Activated T-cell treated with anti-CD3 and anti-CD28 coated beads, Interleukin-2, amount 50 U/mL, for 24 hours (primary cell): Measurements from ENCODE around the gene MYBPC3.
A peak's percentile ranks its signal among the peaks of the same experiment; 100 is the strongest.

ENCODE experiments used
- DNase-seq: peaks from one replicate; pipeline ENCODE4 v3.0.0-alpha.2; 2020
- H3K27ac Mint-ChIP-seq: 2 replicates; pipeline ENCODE4 v1.8.0; 2020; ENCODE audit warnings: mild to moderate bottlenecking, mixed read lengths
- H3K27me3 Mint-ChIP-seq: 2 replicates; pipeline ENCODE4 v1.8.0; 2020; ENCODE audit warnings: mixed read lengths
- H3K36me3 Mint-ChIP-seq: 2 replicates; pipeline ENCODE4 v1.8.0; 2020; ENCODE audit warnings: low read depth, mixed read lengths
- H3K4me1 Mint-ChIP-seq: 2 replicates; pipeline ENCODE4 v1.8.0; 2020; ENCODE audit warnings: low read depth, mixed read lengths
- H3K4me3 Mint-ChIP-seq: 2 replicates; pipeline ENCODE4 v1.8.0; 2020; ENCODE audit warnings: mild to moderate bottlenecking, moderate library complexity, mixed read lengths
- H3K9me3 Mint-ChIP-seq: 2 replicates; pipeline ENCODE4 v1.8.0; 2020; ENCODE audit warnings: mixed read lengths

Gene MYBPC3

DNA sequence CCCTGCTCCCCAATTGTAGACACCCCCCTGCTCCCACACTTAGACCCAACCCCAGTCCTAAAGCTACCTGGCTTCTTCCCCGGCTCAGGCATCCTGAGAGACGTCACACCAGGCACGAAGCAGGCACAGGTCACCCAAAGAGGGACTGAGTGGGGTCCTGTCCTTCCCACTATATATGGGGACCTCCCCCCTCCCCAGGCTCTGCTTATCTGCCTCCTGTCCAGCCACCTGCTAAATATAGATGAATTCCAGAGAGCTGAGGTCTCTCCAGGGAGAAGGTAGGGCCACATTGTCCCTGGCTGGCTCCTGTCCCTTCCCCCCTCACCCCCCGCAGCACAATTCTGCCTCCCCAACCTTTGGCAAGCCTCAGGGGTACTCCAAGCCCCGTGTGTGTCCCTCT lies at the start of gene MYBPC3:
TSS of gene MYBPC3 (minus strand) at position 147 of the 400 bp plus-strand sequence. CDS start at position 92, 55 bp downstream.
- Mint-ChIP-seq H3K36me3 (no peaks in the 10 kb centered on the region), H3K4me1 (no peaks in the 10 kb centered on the region), H3K27me3 (no peaks in the 10 kb centered on the region), H3K9me3 (no peaks in the 10 kb centered on the region), H3K4me3 (no peak within 1 kb of the TSS), H3K27ac (no peak within 1 kb of the TSS)
- DNase-seq: no peak

DNA sequence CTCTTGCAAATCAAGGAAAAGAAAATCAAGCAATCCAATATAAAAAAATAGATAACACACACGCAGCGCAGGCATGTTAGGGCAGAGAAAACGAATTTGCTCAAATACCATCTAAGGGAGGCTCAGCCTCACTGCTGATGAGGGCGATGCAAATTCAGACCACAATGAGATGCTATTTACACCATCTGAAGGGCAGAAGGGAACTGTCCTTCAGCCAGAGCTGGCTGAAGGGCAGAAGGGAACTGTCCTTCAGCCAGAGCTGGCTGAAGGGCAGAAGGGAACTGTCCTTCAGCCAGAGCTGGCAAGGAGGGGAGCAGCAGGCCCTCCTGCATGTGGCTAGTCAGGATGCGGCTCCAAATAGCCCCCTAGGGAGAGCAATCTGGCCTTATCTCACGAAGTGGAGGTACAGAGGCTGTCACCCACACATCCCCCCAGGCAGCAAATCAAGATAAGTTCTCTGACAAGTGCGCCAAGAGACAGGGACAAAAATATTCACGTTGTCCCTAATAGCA lies 48.3 kb upstream of the MYBPC3 start:
- H3K27ac Mint-ChIP-seq: peak overlapping the region; percentile 75
- no peaks in the 10 kb centered on the region for H3K9me3 Mint-ChIP-seq
- peak overlapping the region; percentile 54 for H3K4me3 Mint-ChIP-seq
- H3K27me3 Mint-ChIP-seq: no peaks in the 10 kb centered on the region
- peak; percentile 29 for DNase-seq
- no peaks in the 10 kb centered on the region for H3K36me3 Mint-ChIP-seq
- H3K4me1 Mint-ChIP-seq: peaks cover 12% of the 10 kb centered on the region

DNA sequence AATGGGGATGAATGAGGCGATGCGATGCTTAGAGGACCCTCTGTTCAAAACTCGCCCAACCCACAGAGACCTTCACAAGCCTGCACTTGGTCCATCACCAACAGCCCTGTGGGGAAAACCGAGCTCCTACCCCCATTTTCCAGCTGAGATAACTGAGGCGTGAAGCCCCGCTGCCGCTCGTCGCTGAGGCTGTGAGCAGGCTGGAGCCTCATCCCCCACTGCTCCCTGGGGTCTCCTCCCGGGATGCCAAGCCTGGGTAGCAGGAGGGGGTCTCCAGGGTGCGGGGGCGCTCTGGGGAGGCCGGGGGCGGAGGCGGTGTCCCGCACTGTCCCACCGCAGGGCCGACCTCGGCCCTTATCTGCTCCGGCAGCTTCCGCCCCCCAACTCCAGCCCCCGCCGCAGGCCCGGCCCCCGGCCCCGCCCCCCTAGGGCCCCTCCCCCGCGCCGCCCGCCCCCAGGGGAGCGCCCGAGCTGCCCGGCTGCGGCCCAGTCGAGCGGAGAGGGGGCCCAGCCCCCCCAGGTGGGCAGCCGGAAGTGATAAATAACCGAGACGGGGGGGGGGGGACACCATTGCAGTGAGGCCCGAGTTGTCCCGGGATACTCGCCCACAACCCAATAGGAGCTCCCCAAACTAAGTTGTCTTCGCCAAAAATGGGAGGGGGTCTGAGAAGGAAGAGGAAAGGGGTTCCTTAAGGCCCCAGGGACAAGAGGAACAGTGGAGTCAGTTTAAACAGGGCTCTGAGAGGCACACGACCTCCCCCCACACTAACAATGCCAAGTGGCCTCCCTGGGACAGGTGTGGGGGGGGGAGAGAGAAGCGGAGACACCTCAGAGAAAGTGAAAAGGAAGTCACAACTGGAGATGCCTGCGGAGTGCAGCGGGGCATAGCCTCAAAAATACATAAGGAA lies 47.6 kb upstream of the MYBPC3 start:
- Mint-ChIP-seq H3K4me3 (peak overlapping the region; percentile 69), H3K27me3 (no peaks in the 10 kb centered on the region), H3K27ac (peak overlapping the region; percentile 83), H3K36me3 (no peaks in the 10 kb centered on the region), H3K9me3 (no peaks in the 10 kb centered on the region), H3K4me1 (peaks cover 18% of the 10 kb centered on the region)
- DNase-seq: peak; percentile 70

DNA sequence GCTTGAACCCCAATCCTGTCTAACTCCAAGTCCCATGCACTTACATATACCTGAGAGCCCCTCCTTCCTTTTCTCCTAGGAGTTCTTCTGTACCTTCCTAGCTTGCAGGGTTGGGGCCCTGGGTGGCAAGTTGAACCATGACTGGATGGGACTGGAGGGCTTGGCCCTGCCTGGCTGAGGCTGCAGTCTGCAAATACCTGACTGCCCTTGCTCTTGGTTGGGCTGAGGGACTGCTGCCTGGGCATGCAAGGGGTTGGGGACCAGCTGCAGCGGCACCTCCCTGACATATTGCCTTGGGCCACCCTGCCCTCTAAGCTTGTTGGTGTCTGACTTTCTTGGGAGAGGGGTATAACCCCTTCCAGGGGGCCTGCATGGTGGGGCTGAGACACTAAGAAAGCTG lies 46.0 kb upstream of the MYBPC3 start:
- H3K27ac Mint-ChIP-seq: peak overlapping the region; percentile 55
- H3K4me3 Mint-ChIP-seq: no peak overlapping the region
- DNase-seq: no peak
- peaks cover 32% of the 10 kb centered on the region for H3K4me1 Mint-ChIP-seq
- no peaks in the 10 kb centered on the region for H3K36me3 Mint-ChIP-seq
- H3K9me3 Mint-ChIP-seq: no peaks in the 10 kb centered on the region
- no peaks in the 10 kb centered on the region for H3K27me3 Mint-ChIP-seq

DNA sequence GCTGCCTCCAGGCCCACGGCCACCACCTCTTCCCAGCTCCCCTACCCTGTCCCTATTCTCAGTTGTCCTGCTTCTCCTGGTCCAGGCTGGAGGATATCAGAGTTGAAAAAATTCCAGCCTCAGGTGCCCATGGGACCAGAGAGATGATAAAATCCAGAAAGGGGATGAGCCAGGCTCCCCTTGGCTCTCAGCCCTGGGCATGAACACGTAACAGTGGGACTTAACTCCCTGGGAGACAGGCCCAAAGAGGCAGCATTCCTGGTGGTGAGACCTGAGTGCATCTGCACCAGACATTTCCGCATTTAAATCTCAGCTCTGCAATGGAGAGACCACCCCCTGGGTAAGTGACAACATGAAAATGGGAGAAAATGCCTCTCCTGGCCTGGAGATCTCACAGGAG lies 45.5 kb upstream of the MYBPC3 start:
- Mint-ChIP-seq H3K4me3 (no peak overlapping the region), H3K9me3 (no peaks in the 10 kb centered on the region), H3K4me1 (peaks cover 36% of the 10 kb centered on the region), H3K27ac (peak overlapping the region; percentile 55), H3K27me3 (no peaks in the 10 kb centered on the region), H3K36me3 (no peaks in the 10 kb centered on the region)
- DNase-seq: no peak

DNA sequence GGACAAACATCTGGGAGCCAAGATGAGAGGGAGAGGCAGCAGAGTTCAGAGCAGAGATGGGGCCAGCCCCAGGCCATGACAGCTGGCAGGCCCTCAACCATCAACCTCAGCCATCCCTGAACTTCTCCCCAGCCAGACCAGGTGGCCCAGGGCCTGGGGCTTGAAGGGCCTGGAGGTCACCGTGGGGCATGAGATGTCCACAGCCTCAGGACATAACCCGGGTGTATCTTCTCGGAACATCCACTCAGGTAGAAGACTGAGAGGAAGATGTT lies 43.5 kb upstream of the MYBPC3 start:
- Mint-ChIP-seq H3K27ac (peak overlapping the region; percentile 93), H3K27me3 (no peaks in the 10 kb centered on the region), H3K4me1 (peaks cover 37% of the 10 kb centered on the region), H3K4me3 (no peak overlapping the region), H3K36me3 (no peaks in the 10 kb centered on the region), H3K9me3 (no peaks in the 10 kb centered on the region)
- no peak for DNase-seq

DNA sequence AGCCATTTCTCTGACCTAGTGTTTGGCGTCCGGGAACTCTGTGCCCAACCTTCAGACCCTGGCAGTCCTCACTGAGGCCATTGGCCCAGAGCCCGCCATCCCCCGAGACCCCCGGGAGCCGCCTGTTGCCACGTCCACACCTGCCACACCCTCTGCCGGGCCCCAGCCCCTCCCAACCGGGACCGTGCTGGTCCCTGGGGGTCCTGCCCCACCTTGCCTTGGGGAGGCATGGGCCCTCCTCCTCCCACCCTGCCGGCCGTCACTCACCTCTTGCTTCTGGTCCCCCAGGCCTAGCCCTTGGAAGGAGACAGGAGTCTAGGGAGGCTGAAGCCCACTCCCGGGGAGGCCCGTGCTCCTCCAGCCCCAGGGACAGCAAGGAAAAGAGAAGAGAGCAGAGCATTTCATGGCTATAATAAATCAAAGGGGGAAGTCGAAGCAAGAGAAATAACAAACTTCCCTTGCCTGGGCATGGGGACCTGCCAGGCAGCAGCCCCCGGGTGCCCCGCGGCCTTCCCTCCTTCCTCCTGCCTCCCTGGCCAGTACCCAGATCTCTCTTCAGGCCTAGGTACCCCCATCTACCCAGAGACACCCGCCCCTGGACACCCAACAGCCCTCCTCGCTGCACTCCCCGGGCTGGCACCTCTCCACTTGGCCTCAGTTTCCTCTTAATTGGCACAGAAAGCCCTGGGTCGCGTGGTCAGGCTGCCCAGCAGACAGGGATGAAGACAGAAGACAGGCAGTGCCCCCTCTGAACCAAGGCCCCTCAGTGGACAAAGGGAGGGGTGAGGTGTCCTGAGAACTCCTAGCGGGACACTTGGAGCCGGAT lies 42.9 kb upstream of the MYBPC3 start:
- Mint-ChIP-seq H3K27me3 (no peaks in the 10 kb centered on the region), H3K4me1 (peaks cover 38% of the 10 kb centered on the region), H3K4me3 (no peak overlapping the region), H3K36me3 (no peaks in the 10 kb centered on the region), H3K9me3 (no peaks in the 10 kb centered on the region), H3K27ac (peak overlapping the region; percentile 93)
- DNase-seq: peak; percentile 62

DNA sequence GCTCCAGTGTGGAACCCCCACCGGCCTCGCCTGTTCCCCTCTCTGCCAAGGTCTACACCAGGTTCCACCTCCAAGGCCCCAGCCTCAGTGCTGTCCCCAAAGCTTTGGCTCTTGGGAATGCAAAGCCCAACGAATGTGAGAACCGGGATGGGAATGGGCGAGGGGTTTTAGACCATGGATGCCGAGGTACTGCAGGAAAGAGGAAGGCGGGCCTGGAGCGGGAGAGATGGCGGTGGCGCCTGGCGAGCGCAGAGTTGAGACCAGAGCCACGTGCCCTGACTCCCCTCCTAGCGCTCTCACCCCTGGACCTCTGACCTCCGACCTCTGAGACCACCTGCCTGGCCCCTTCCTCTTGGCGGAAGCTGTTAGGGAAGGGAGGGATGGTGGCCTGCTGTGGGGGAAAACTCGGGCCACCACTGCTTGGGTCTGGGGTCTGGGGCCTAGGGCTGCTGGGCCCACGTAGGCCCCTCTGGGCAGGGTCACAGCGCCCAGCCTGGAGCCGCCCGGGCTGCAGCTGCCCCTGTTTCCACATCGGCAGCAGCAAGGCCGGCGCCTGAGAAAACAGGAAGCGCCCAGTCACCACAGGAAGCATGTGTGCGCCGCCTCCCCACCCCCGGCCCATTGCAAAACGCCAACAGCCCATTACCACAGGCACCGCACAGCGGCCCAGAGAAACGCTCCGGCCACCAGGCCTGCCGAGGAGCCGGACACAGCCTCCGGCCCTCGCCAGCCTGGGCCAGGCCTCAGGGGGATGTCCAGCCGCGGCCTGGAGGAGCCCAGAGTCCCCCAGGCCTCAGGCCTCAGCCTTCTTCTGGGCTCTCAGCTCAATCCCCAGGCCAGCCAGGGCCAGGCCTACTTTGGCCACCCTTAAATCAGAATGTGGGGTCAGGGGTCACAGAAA lies 42.1 kb upstream of the MYBPC3 start:
- no peaks in the 10 kb centered on the region for H3K27me3 Mint-ChIP-seq
- no peaks in the 10 kb centered on the region for H3K9me3 Mint-ChIP-seq
- peak; percentile 80 for DNase-seq
- peak overlapping the region; percentile 93 for H3K27ac Mint-ChIP-seq
- H3K4me3 Mint-ChIP-seq: peak overlapping the region; percentile 44
- H3K4me1 Mint-ChIP-seq: peaks cover 40% of the 10 kb centered on the region
- no peaks in the 10 kb centered on the region for H3K36me3 Mint-ChIP-seq

DNA sequence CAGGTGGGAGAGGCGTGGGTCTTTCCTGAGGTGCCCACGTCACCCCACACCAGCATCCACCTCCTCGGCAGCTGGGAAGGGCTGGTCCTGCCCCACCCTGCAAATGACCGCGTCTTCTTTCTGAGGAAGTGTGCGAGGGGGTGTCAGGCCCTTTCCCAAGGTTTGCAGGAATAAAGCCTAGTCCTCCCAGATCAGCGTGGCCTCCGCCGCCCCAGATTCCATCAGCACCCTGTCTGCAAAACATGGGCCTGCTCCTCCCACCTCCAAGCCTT lies 41.5 kb upstream of the MYBPC3 start:
- Mint-ChIP-seq H3K27ac (peak overlapping the region; percentile 93), H3K27me3 (no peaks in the 10 kb centered on the region), H3K4me3 (no peak overlapping the region), H3K9me3 (no peaks in the 10 kb centered on the region), H3K36me3 (no peaks in the 10 kb centered on the region), H3K4me1 (peaks cover 43% of the 10 kb centered on the region)
- DNase-seq: no peak

DNA sequence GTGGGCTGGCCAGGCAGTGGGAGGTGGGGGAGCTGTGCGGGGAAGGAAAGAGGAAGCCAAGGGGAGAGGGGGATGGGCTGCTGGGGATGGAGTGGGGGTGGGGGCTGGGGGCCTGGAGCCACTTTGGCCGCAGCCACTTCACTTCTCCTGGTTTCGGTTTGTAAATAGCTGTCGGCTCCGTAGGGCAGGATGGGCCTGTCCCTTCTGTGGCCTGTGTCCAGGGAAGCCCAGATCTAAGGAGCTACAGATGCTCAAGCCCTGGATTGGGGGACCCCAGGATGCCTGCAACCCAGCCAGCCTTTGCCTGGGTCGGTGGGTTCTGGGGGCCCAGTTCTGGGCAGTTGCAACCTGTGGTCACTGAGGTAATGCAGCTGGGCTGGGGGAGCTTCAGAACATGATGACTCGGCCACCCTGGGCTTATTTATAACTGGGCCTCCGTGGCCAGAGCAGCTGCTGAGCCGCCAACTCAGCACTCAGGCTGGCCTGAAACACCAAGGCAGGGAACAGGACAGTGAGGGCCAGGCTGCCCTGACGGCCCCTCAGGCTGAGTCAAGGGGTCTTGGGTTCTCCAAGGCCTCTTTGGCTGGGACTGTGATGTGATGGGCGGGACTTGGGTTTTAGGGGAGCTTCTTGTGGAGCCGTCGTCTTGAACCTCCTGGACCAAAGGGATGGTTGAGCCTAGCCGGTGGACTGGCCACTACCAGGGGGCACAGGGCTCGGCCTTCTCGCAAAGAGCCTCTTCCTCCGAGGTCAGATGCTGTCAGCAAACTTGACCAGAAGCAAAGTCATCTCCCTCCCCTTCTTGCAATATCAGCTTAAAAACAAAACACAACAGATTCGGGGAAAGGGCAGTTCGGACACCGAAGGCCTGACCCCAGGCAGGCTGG lies 40.9 kb upstream of the MYBPC3 start:
- H3K27me3 Mint-ChIP-seq: no peaks in the 10 kb centered on the region
- DNase-seq: no peak
- peaks cover 44% of the 10 kb centered on the region for H3K4me1 Mint-ChIP-seq
- no peaks in the 10 kb centered on the region for H3K36me3 Mint-ChIP-seq
- no peak overlapping the region for H3K4me3 Mint-ChIP-seq
- H3K9me3 Mint-ChIP-seq: no peaks in the 10 kb centered on the region
- peak overlapping the region; percentile 93 for H3K27ac Mint-ChIP-seq

DNA sequence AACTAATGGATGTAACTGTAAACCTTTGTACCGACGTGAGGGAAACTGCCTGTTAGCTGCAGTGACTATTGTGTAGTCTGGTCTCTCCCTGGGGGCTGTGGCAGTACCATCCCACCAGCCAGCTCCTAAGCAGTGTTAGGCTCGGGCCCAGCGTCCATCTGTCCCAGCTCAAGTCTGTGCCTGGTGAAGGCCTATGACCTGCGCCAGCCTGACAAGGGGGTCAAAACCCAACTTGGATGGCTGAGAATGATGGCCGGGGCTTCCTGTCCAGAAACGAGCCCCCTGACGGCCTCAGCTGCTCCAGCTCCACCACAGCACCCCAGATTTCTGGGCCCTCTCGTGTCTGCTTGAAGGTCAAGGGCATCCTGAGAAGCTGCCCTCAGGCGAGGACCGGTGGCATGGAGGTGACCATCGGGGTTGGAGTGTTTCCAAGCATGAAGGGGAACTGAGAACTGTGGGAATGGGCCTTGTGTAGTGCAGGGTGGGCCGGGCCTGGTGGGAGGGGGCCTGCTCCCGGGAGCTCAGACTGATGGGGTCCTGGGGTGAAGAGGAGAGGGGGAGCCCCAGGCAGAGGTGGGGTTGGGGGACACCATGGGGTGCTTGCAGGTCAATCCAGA lies 40.2 kb upstream of the MYBPC3 start:
- Mint-ChIP-seq H3K27ac (no peak overlapping the region), H3K4me1 (peaks cover 45% of the 10 kb centered on the region)

DNA sequence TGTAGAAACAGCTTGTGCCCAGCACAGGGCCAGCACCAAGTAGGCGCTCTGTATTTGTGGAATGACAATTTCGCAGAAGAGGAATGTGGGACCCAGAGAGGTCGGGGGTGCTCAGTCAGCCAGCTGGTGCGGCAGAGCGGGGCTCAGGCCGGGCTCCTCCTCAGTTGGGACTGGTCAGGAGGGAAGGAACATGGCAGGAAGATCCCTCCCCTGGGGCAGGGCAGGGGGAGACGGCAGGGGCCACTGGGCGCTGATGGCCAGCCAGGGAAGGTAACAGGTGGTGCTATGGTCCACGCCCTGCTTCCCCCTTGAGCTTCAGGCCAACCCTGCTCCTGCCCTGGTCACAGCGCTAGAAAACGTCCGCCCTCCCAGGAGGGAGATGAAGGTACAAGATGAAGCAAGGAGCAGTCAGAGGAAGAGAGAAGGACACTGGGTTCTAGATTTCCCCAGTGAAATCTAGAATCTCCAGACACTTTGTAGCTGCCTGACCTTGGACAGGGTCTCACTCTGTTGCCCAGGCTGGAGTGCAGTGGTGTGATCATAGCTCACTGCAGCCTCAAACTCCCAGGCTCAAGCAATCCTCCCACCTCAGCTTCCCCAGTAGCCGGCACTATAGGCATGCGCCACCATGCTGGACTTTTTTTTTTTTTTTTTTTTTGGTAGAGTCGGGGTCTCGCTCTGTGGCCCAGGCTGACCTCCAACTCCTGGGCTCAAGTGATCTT lies 39.4 kb upstream of the MYBPC3 start:
- Mint-ChIP-seq H3K9me3 (no peaks in the 10 kb centered on the region), H3K36me3 (no peaks in the 10 kb centered on the region), H3K27ac (no peak overlapping the region), H3K4me3 (no peak overlapping the region), H3K4me1 (peaks cover 45% of the 10 kb centered on the region), H3K27me3 (no peaks in the 10 kb centered on the region)
- no peak for DNase-seq

More for the DNA sequence above, 40.2 kb upstream of the MYBPC3 start:
- H3K27me3 Mint-ChIP-seq: no peaks in the 10 kb centered on the region
- no peak for DNase-seq
- H3K36me3 Mint-ChIP-seq: no peaks in the 10 kb centered on the region
- no peaks in the 10 kb centered on the region for H3K9me3 Mint-ChIP-seq
- no peak overlapping the region for H3K4me3 Mint-ChIP-seq

DNA sequence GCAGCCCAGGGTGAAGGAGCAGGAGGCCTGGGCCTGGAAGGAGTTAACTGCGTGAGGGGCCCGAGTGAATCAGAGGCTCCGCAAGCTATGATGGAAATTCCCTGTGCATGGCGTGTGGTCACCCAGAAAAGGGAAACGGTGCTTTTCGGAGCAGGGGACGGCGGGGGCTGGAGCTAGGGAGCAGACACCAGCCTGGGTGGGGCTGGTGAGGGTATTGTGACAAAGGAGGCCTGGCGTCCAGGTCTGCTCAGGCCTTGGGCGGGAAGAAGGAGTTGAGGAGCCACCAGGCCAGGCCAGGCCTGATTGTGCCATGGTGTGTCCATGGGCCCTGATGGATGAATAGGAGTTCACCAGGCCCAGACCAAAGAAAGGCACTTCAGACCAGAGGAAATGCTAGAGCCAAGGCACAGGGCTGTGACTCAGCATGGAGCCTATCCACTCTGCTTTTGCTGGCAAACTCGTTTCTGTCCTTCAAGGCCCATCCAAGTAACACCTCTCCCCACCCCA lies 38.6 kb upstream of the MYBPC3 start:
- no peaks in the 10 kb centered on the region for H3K27me3 Mint-ChIP-seq
- no peaks in the 10 kb centered on the region for H3K36me3 Mint-ChIP-seq
- no peaks in the 10 kb centered on the region for H3K9me3 Mint-ChIP-seq
- H3K4me1 Mint-ChIP-seq: peaks cover 45% of the 10 kb centered on the region
- H3K27ac Mint-ChIP-seq: no peak overlapping the region
- DNase-seq: no peak
- H3K4me3 Mint-ChIP-seq: no peak overlapping the region
